ENCODE data around the gene IKZF2.

The IKZF2 gene

GRCh38 chr2:213152065-213152794 is 818 bp upstream of the IKZF2 start:
- DNase-seq, result peak; percentile 23

GRCh38 chr2:213150315-213151097 is 906 bp downstream of the IKZF2 start:
- no peak for DNase-seq

GRCh38 chr2:213149949-213150314 is 1.5 kb downstream of the IKZF2 start:
- no peak for DNase-seq

- no peak for DNase-seq
Observed at GRCh38 chr2:213149294-213149875, 2.0 kb downstream of the IKZF2 start.

- DNase-seq, result no peak
Observed at GRCh38 chr2:213148572-213149261, 2.7 kb downstream of the IKZF2 start.

GRCh38 chr2:213147538-213147937 is 3.9 kb downstream of the IKZF2 start:
- no peak for DNase-seq

- DNase-seq, result no peak
Observed at GRCh38 chr2:213145715-213146242, 5.6 kb downstream of the IKZF2 start.

GRCh38 chr2:213137064-213137463 is 14.3 kb downstream of the IKZF2 start:
- no peak for DNase-seq

GRCh38 chr2:213129311-213129710 is 22.1 kb downstream of the IKZF2 start:
- DNase-seq, result no peak

- DNase-seq, result no peak
Observed at GRCh38 chr2:213125646-213126347, 25.6 kb downstream of the IKZF2 start.

- DNase-seq, result no peak
Observed at GRCh38 chr2:213122725-213123124, 28.7 kb downstream of the IKZF2 start.

GRCh38 chr2:213121690-213122089 is 29.7 kb downstream of the IKZF2 start:
- DNase-seq, result no peak

- DNase-seq, result no peak
Observed at GRCh38 chr2:213119061-213119809, 32.2 kb downstream of the IKZF2 start.

GRCh38 chr2:213108308-213108707 is 43.1 kb downstream of the IKZF2 start:
- DNase-seq, result no peak

GRCh38 chr2:213107728-213108127 is 43.7 kb downstream of the IKZF2 start:
- no peak for DNase-seq

- no peak for DNase-seq
Observed at GRCh38 chr2:213105212-213105611, 46.2 kb downstream of the IKZF2 start.

GRCh38 chr2:213104903-213105202 is 46.6 kb downstream of the IKZF2 start:
- DNase-seq, result no peak

- no peak for DNase-seq
Observed at GRCh38 chr2:213104092-213104902, 47.1 kb downstream of the IKZF2 start.

- no peak for DNase-seq
Observed at GRCh38 chr2:213101692-213102460, 49.5 kb downstream of the IKZF2 start.

- DNase-seq, result no peak
Observed at GRCh38 chr2:213101109-213101508, 50.3 kb downstream of the IKZF2 start.
